ENCODE data around the gene HDAC6.

DNA sequence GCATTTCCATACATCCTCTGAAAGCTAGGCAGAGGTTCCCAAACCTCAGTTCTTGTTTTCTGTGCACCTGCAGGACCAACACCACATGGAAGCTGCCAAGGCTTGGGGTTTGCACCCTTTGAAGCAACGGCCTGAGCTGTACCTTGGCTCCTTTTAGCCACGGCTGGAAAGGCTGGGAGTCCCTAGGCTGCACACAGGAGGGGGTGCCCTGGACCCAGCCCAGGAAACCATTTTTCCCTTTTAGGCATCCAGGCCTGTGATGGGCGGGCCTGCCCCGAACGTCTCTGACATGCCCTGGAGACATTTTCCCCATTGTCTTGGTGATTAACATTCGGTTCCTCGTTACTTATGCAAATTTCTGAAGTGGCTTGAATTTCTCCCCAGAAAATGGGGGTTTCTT, 51.0 kb downstream of the HDAC6 start:
- TF ChIP-seq CTCF (IDR thresholded peaks at IDR 0.05) (no peak), POLR2A (IDR thresholded peaks at IDR 0.05) (no peak)
